Activated CD8-positive, alpha-beta memory T cell treated with anti-CD3 and anti-CD28 coated beads for 4 hours (primary cell): ENCODE measurements around the gene LMNA.

Experiments used
- DNase-seq, 2 donors: peaks; one replicate each; pipeline ENCODE4 v3.0.0-alpha.2; 2020; ENCODE audit warnings: low read depth in 2 of 2

The LMNA gene

DNA sequence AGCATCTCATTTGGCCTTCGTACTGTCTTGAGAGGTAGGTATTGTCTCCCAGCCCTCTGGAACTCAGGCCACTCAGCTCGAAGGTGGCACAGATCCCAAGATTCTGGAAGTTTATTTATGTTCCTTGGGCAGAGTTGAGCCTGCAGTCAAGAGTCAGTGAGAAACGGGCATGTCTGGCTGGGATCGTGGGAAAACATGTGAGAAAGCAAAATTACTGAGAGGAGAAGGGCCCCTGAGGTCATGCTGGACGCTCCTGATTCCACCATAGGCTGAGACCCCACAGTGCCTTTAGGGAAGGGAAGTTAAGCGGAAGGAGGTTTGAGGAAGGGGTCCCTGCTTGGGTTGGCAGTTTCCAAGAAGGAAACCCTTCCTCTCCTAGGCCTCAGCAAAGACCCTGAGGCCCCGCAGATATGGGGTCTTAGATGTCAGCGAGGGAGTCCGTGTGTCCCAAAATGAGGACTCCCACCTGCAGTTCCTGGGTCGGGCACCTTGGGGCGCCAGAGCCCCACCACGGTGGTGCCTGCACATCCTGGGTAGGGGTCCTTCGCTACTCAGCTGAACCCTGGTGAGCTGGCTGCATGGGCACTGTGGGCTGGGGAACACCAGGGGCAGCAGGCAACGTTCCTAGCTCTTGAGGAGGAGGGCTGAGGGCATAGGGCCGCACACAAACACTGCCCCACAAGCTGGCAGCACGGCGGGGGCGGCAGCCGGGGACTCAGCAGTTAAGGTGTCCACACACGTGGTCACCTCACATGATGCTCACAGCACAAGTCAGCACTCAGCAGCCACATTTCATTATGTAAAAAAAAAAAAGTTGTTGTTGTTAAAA lies 26.6 kb downstream of the LMNA start:
- DNase-seq = no peak

DNA sequence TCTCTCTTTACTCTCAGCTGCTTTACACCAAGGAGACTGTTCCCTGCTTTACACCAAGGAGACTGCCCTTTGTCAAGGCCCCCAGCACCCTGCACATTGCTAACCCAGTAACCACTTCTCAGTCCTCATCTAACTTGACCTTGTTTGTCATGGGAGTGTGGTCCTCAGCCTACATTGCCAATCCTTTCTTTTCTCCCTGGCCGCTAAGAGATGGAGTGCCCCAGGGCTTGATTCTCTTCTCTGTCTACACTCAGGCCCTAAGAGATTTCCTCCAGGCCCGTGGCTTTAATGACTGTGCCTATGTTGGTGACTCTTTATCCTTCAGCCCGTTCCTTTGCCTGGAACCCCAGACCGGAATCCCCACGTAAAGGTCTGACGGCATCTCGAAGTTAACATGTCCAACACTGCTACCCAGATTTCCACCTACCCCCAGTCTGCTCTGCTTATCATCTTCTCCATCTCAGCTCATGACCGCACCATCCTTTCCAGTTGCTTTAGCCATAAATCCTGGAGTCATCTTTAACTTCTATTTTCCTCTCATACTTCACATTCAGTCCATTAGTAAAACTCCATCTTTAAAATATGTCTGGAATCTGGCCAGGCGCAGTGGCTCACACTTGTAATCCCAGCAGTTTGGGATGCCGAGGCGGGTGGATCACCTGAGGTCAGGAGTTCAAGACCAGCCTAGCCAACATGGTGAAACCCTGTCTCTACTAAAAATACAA lies 29.4 kb downstream of the LMNA start:
- no peak for DNase-seq

DNA sequence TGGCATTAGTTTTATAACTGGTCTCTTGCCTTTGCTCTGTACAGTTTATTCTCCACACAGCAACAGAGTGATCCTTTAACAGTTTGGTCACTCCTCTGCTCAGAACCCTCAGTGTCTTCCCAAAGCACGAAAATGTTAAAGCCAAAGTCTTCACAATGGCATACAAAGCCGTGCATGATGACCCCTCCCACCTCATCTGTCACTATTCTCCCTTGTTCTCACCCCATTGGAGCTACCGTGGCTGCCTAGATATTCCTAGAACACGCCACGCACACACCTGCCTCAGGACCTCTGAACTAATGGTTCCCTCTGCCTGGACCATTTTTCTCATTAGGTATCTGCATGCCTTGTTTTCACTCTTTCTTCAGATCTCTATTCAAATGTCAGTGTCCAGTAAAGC lies 30.2 kb downstream of the LMNA start:
- DNase-seq = no peak

DNA sequence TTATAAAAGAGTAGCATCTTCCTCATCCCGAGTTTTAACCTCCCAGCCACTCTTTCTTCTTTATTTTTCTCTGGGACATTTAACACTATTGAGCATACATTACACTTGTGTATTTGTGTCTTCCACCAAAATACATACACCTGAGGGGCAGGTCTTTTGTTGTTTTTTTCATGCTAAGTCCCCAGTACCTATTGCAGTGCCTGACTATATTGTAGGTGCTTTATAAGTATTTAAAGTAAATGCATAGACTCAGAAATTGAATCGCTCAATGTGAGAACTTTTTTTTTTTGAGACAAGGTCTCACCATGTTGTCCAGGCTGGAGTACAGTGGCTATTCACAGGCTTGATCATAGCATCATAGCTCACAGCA lies 31.1 kb downstream of the LMNA start:
- DNase-seq = no peak

- no peak for DNase-seq
Observed at GRCh38 chr1:156146020-156146768, 31.7 kb downstream of the LMNA start.

DNA sequence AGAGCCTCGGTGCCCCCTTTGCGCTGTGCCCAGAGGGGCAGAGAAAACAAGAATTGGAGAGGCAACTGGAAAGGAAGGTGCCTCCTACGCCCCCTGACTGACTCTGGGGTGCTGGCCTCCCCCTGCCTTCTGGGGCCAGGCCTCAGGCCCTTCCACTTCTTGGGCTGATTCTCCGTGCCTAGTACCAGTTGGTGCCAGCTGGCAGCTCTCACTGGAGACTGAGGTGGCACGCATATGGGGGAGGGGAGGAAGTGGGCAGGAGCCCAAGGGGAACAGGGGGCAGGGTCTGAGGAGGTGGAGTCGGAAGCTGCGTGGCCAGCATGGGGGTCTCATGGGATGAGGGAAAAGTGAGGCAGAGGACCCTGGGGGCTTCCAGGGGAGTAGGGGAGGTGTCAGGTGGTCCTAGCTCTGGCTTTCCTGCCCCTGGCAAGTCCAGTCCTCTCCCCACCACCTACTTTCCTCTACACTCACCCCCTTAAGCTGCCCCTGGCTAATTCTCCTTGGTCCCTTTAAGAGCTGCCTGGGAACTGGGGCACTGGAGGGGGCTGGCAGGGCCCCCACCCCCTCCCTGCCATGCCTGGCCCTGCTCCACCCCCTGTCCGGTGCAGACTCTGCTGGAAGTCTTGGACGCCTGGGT lies 32.4 kb downstream of the LMNA start:
- DNase-seq = no peak

GRCh38 chr1:156148216-156148615 lies 33.7 kb downstream of the LMNA start:
- DNase-seq = no peak

- DNase-seq = no peak
Observed at GRCh38 chr1:156149374-156150332, 35.1 kb downstream of the LMNA start.

DNA sequence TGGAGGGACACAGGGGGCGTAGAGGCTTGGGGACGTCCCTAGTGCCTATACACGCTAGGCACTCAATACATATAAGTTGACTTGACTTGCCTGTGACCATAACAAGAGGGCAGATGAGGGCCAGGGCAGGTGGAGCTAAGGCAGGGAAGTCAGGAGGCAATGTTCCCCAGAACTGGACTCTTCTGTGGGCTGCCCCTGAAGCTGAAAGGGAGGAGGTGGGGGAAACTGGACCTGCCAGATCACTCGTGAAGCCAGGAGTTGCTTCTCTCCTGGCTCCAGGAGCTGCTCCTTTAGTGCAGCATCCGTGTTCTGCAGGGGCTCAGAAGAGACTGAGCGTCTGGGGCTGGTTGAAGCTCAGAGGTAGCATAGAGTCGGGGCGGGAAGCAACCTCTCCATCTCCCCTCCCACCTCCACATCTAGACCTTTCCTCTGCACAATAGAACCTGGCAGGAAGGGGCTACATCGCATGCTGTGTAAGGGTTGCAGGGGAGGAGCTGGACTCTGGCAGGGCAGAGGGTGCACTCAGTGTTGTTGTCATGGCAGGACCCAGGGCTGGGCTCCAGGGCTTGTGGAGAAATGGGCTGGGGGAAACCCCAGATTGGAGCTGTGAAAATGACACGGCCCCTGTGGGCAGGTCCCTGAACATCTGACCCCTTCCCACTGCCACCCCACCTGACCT lies 36.0 kb downstream of the LMNA start:
- no peak for DNase-seq

GRCh38 chr1:156151093-156151688 lies 36.7 kb downstream of the LMNA start:
- no peak for DNase-seq

DNA sequence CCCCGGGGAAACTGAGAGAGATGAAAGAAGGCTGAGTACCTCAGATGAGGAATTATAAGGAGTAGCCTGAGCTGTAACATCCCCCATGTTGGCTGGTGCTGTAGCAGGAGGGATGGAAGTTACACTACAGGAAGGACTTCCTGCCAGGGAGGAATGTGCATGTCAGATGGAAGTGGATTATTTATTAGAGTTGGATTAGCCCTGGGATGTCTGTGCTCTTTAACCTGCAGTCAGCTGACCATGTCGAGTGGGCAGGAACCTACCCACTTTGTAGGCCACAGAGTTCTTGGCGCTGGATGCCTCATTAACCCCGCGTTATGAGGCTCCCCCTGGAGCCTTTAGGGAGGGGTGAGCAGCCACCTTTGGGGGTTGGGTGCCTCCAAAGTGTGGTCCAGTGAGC lies 38.1 kb downstream of the LMNA start:
- DNase-seq = no peak

- no peak for DNase-seq
Observed at GRCh38 chr1:156153362-156153761, 38.9 kb downstream of the LMNA start, which contains the start of gene SEMA4A. Gene SEMA4A, plus strand, starts transcription at chr1:156153585. Its CDS starts 994 bp downstream, at chr1:156154579.

DNA sequence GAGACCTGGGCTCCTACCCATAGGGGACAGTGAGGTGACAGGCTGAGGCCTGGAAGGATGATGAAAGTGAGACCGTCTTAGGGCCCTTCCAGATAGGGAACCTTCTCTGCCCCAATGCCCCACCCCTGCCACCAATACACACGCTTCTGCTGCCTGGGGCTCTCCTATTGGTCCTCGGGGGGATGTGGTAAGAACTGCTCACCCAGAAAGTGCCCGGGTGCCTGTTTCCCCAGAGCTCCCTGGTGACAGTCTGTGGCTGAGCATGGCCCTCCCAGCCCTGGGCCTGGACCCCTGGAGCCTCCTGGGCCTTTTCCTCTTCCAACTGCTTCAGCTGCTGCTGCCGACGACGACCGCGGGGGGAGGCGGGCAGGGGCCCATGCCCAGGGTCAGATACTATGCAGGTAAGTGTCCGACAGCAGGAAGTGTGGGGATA lies 39.8 kb downstream of the LMNA start:
- DNase-seq = no peak

- no peak for DNase-seq
Observed at GRCh38 chr1:156155756-156156510, 41.4 kb downstream of the LMNA start.

- no peak for DNase-seq
Observed at GRCh38 chr1:156157506-156157905, 43.0 kb downstream of the LMNA start.

- DNase-seq = no peak
Observed at GRCh38 chr1:156157966-156158365, 43.5 kb downstream of the LMNA start.

DNA sequence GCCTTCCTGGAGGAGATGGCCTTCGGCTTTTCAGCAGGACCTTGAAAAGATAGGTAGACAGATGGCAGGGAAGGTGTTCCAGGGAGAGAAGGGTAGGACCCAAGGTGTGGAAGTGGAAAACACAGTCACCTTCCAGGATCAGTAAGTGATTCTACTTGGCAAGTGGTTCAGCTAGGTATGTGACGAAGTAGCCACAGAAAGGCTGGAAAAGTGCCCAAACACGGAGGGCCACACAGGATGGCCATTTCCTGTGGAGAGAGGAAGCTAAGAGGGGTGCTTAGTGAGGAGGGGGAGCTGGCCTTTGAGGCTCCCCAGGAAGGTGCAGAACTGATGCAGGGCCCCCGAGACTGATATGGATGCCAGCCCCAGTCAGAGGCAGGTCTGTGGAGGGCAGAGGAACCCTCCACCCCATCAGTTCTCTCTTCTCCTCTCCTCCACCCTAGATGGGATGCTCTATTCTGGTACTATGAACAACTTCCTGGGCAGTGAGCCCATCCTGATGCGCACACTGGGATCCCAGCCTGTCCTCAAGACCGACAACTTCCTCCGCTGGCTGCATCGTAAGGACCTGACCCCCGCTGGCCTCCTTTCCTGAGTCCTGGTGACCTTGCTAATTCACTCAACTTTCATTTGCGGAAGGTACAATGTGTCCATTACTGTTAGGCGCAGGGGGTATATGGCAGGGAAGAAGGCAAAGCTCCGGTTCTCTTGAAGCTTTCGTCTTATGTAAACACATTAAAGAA lies 45.7 kb downstream of the LMNA start:
- no peak for DNase-seq

- DNase-seq = peak; percentile 40 to 49
Observed at GRCh38 chr1:156160743-156161171, 46.2 kb downstream of the LMNA start.
